GM21526 (cell line): ENCODE results near the gene PAFAH1B2.
A peak's percentile ranks its signal among the peaks of the same experiment; 100 is the strongest.
"Not testable (repeated sequence)": the region's sequence is repeated elsewhere in the genome, so short reads cannot be mapped to it uniquely, and the experiment has no call there.

Source experiments
- ATAC-seq: cut with Tn5 transposase; IDR thresholded peaks from one replicate; pipeline ENCODE4 v1.9.1; 2021; ENCODE audit warnings: moderate library complexity; ENCODE audit not compliant: unreplicated experiment, low FRiP score

Gene PAFAH1B2

GRCh38 chr11:117143871-117144476 is at the start of gene PAFAH1B2:
PAFAH1B2 (plus strand) TSS chr11:117144287; CDS start chr11:117152448, 8,161 bp downstream.
- ATAC-seq, result peak; percentile 96

GRCh38 chr11:117094776-117095175 is 49.3 kb upstream of the PAFAH1B2 start:
- no peak for ATAC-seq

- no peak for ATAC-seq
Measured at GRCh38 chr11:117095284-117096161, 48.6 kb upstream of the PAFAH1B2 start.

GRCh38 chr11:117096201-117096991 is 47.7 kb upstream of the PAFAH1B2 start:
- no peak for ATAC-seq

- no peak for ATAC-seq
Measured at GRCh38 chr11:117097014-117097388, 47.1 kb upstream of the PAFAH1B2 start.

- peak; percentile 9 for ATAC-seq
Measured at GRCh38 chr11:117097389-117098268, 46.5 kb upstream of the PAFAH1B2 start.

- ATAC-seq, result peak; percentile 73
Measured at GRCh38 chr11:117098269-117099232, 45.5 kb upstream of the PAFAH1B2 start, which contains the start of gene SIK3. SIK3 (minus strand) TSS chr11:117098428; CDS start chr11:117098415, 13 bp downstream.

- ATAC-seq, result no peak
Measured at GRCh38 chr11:117099696-117100095, 44.4 kb upstream of the PAFAH1B2 start.

GRCh38 chr11:117100556-117100955 is 43.5 kb upstream of the PAFAH1B2 start:
- no peak for ATAC-seq

- no peak for ATAC-seq
Measured at GRCh38 chr11:117107701-117108590, 36.1 kb upstream of the PAFAH1B2 start.

GRCh38 chr11:117110294-117110950 is 33.7 kb upstream of the PAFAH1B2 start:
- ATAC-seq, result no peak

- not testable (repeated sequence) for ATAC-seq
Measured at GRCh38 chr11:117112497-117112896, 31.6 kb upstream of the PAFAH1B2 start.

GRCh38 chr11:117112939-117113338 is 31.1 kb upstream of the PAFAH1B2 start:
- not testable (repeated sequence) for ATAC-seq

GRCh38 chr11:117117681-117118080 is 26.4 kb upstream of the PAFAH1B2 start:
- ATAC-seq, result no peak

- ATAC-seq, result no peak
Measured at GRCh38 chr11:117121176-117121575, 22.9 kb upstream of the PAFAH1B2 start.

- ATAC-seq, result no peak
Measured at GRCh38 chr11:117122556-117122955, 21.5 kb upstream of the PAFAH1B2 start.

- no peak for ATAC-seq
Measured at GRCh38 chr11:117126223-117126965, 17.7 kb upstream of the PAFAH1B2 start.
